Astrocyte (in vitro differentiated cells and primary cell): ENCODE data around the gene ADAMTS20.

Experiments used
- CTCF ChIP-seq: IDR thresholded peaks from 2 replicates; pipeline ENCODE4 v1.5.1; 2011; ENCODE audit warnings: low read depth, mild to moderate bottlenecking, inconsistent platforms, low read length, moderate library complexity; ENCODE audit not compliant: insufficient read depth
- EZH2 ChIP-seq: IDR thresholded peaks from 2 replicates; pipeline ENCODE4 v1.6.1; 2012; ENCODE audit warnings: mild to moderate bottlenecking, low read length, inconsistent platforms; ENCODE audit not compliant: insufficient read depth

- TF ChIP-seq CTCF (no peak), EZH2 (no peak)
Observed at GRCh38 chr12:43586646-43587245, 34.7 kb upstream of the ADAMTS20 start.
